ENCODE measurements around the gene IL9.
"Not testable (repeated sequence)": the region's sequence is repeated elsewhere in the genome, so short reads cannot be mapped to it uniquely, and the experiment has no call there.

The IL9 gene

GRCh38 chr5:135868681-135869080, 27.0 kb downstream of the IL9 start:
- DNase-seq (ENCODE audit: low spot score): no peak

DNA sequence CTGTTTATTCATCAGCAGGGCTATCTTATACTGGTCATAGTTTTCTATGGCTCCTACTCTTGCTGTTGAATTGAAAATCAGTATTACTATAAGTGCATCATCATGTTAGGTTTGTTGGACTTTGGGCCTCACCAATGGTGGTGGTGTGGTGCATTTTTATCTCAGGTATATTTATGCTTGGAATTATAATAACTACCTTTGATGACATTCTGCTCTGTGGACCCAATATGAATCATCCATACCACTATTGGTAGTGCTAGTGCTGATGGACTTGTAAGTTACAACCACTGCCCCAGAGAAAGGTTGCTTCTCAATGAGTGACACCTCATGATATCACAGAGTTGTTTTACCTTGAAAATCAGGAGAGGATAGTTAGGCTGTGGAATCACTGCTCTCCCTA, 28.0 kb downstream of the IL9 start:
- DNase-seq (ENCODE audit: low spot score): no peak

- no peak for DNase-seq (ENCODE audit: low spot score)
Measured at GRCh38 chr5:135866016-135866415, 29.6 kb downstream of the IL9 start.

DNA sequence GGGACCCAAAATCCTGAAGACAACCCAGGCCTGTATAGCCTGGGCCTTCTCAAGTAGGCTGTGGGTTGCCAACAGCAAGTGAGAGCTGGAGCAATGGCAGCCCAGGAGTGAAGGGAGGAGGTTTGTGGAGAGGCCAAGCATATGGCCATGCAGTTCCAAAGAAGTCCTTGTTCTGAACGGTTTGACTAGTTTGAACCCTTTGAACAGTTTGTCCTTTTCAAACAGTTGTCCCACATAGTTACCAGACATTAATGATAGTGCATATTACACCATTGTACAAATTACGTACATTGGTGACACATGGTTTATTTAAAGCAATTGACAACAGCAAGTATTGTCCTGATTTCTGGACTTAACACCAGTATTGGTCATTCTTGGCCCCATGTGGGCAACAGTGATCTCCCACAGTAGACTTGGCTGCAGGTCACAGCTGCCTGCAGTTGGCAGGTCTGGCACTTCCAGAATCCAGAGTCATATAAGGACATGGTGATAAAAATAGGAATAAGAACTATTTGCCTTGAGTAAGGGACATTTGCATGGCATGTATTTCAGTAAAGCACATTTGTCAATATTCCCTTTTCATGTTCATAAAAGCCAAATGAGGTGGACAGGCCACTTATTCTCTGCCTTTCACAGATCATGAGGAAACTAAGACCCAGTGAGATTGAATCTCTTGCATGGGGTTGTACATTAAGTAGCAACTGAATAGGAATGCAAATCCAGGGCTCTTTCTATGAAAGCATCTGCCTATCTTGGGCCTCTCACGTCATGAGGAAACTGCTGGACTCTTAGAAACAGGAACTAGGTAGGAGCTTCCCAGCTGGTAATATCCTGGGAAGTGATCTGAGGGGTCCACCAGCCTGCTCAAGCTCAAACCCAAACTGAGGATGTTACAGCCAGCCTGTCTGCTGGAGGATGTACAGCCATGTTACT, 30.9 kb downstream of the IL9 start:
- no peak for DNase-seq (ENCODE audit: low spot score)

DNA sequence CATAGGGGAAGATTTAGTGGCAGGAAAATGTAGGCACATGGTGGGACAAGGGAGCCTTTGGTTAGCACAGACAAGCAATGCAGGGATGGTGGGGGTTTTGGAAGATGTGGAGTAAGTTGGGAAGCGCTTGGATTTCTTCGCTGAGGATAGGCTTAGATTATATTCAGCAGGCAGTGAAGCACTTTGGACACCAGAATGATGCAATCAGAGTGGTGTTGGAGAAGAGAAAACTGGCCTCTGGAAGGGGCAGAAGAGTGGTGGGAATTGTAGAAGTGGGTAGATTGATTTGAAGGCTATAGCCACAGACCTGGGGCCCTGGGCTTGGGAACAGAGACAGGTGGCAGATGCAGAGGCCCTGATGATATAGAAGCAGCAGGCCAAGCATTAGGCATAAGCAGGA, 32.9 kb downstream of the IL9 start:
- no peak for DNase-seq (ENCODE audit: low spot score)

DNA sequence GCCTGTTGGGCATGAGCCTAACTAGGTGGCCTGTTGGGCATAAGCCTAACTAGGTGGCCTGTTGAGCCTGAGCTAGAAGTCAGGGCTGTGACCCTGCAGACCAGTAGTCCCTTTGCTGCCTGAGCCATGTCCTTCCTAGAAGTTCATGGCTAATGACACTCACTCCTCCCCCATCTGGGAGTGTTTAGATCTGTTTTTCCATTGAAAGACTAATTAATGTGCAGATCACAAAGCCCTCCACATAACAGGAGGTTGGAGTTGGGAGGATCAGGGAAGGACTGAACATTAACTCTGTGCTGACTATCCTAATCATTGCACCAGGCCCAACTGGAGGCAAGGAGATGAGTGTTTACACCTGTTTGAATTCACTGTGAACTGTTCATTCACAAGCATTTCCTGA, 33.6 kb downstream of the IL9 start:
- DNase-seq (ENCODE audit: low spot score): no peak

DNA sequence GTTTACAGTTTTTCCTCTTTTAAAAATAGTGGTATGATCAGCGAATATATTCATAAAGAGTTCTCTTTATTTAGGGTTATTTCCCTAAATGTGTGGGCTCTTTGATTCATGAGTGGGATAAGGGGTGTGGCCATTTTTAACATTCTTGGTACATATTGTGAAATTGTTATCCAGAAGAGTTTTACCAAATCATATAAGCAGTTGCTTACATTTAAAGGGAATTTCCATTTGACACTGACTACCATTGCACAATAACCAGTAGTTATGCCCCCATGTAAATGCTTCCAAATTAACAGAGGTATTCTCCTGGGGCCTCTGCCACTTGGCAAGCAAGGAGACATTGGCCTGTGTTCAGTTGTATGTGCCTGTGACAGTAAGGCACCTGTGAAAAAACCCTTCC, 34.0 kb downstream of the IL9 start:
- DNase-seq (ENCODE audit: low spot score): no peak

DNA sequence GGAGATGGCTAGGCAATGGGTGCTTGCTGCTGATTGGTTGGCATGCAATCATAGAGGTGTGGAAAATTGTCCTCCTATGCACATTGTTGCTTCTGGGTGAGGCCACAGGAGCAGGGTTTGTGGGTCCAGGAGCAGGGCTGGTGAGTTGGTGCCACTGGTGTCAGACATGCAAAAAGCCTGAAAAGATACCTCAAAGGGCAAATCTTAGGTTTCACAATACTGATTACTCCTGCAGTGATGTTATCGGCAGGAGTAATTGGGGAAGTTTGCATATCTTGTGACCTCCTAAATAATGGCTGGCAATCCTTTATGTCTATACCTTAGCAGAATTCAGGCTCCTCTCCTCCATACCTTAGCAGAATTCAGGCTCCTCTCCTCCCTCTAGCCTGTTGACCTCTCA, 36.0 kb downstream of the IL9 start:
- no peak for DNase-seq (ENCODE audit: low spot score)

DNA sequence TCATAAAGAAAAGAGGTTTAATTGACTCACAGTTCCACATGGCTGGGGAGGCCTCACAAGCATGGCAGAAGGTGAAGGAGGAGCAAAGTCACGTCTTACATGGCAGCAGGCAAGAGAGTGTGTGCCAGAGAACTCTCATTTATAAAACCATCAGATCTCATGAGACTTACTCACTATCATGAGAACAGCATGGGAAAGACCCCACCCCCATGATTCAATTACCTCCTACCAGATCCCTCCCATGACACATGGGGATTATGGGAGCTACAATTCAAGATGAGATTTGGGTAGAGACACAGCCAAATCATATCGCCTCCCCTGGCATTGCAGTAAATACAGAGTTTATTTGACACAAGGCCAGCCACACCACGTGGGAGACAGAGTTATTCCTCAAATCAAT, 36.5 kb downstream of the IL9 start:
- DNase-seq (ENCODE audit: low spot score): not testable (repeated sequence)

DNA sequence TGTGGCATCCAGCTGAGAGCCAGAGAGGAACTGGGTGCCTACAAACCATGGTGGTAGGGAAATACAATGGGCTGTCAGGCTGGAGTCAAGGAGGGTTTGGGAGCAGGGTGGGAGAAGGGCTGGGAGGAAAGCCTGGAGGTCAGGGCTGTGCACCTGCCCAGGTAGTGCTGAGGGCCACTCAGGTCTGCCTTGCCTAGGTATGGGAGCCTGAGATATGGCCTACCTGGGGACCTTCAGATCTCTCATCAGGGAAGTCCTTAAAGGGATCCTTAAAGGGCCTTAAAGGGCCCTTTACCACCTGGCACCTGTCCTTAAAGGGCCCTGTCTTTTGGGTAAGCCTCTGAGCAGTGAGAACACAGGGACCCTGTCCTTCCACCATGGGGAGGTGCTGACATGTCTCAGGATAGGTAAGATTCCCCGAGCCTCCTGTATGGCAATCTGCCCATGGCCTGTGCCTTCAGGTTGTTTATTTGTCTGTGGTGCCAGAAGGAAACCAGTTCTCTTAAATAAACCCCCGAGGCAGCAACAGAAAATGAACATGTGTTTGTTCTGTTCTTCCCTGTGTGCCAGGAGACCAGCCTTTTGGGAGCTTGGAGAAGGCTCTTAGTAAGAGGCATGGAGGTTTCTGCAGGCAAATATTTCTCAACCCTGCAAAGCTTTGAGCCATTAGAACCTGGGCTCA, 37.9 kb downstream of the IL9 start:
- no peak for DNase-seq (ENCODE audit: low spot score)

DNA sequence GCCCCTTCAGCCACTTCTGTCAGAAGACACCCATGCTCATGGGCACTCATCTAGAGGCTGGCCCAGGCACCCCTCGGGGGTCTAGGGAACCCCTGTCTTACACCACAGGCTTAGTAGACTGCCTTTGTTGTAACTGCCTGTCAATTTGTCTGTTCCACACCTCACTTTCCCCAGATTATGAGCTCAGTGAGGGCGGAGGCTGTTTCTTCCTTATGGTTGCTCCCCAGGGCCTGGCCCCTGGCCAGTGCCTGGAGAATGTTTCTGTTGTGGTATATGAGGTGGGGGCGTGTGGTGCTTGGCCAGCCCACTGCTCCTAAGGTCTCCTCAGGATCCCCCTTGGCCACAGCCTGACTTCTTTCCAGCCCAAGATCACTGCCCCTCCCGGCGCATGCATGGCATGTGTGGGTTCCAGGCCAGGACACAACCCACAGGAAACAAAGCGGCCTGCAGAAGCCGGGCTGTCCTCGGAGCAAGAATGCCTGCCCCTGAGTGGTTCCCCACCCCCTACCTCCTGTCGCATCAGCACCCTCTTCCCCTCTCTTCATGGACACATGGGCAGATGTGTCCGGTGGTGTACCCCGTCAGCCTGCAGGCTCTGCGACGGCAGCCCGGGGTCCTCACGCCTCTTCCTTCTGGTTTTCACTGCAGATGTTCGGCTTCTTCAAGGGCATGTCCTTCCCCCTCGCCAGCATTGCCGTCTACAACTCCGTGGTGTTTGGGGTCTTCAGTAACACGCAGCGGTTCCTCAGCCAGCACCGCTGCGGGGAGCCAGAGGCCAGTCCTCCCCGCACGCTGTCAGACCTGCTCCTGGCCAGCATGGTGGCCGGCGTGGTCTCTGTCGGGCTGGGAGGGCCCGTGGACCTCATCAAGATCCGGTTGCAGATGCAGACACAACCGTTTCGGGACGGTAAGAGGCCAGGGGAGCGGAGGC, 43.5 kb downstream of the IL9 start:
- no peak for DNase-seq (ENCODE audit: low spot score)

- no peak for DNase-seq (ENCODE audit: low spot score)
Measured at GRCh38 chr5:135851186-135851914, 44.3 kb downstream of the IL9 start.

GRCh38 chr5:135850671-135851070, 45.0 kb downstream of the IL9 start:
- DNase-seq (ENCODE audit: low spot score): no peak

- DNase-seq (ENCODE audit: low spot score): no peak
Measured at GRCh38 chr5:135850231-135850630, 45.4 kb downstream of the IL9 start.

DNA sequence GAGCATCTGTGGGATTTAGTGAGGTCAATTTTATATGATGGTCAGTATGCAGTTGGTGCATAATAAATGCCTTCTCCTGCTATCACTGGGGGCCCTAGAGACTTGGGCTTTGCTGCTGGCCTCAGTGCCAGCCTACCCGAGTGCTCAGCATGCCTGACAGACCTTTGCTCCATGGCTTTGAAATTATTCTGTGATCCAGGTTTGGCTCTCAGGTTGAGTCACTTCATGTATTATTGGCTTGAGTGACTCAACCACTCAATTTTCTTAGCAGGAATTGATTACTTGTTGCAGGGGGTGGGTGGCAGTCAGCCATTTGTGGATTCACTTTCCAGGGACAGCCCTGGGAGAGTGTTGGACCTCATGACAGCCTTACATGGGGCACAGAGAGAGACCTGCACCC, 47.7 kb downstream of the IL9 start:
- no peak for DNase-seq (ENCODE audit: low spot score)

- no peak for DNase-seq (ENCODE audit: low spot score)
Measured at GRCh38 chr5:135846311-135846710, 49.3 kb downstream of the IL9 start.

- no peak for DNase-seq (ENCODE audit: low spot score)
Measured at GRCh38 chr5:135843571-135844337, 51.9 kb downstream of the IL9 start.

- DNase-seq (ENCODE audit: low spot score): no peak
Measured at GRCh38 chr5:135842737-135843136, 52.9 kb downstream of the IL9 start.

Measured in kidney capillary endothelial cell (primary cell).